HepG2 (cell line): ENCODE data around the gene ZNF394. TPM values are rescaled to one million over a fixed set of nuclear protein-coding genes. Genes with fewer than 3 reads are reported as not detected.
A peak's percentile ranks its signal among the peaks of the same experiment; 100 is the strongest.

Experiments used
- ATAC-seq: fragments of 200-7000 bp; cut with Tn5 transposase; 3 replicates; pipeline ENCODE4 v1.9.1; 2020; ENCODE audit warnings: mild to moderate bottlenecking, moderate library complexity
- BruUV-seq: library from RNA; stranded (reverse); fragments of 400-500 nt; replicated peaks from 2 replicates; lab custom pipeline; 2021; lab: Mats Ljungman, UMichigan
- CTCF ChIA-PET: fragments of 300-600 bp; formaldehyde crosslinking; extraction: SDS; loops from one replicate; lab custom pipeline; 2021; ENCODE audit warnings: low total read pairs, inconsistent platforms, low intra/inter-chr PET ratio; lab: Yijun Ruan, JAX
- POLR2A ChIA-PET: fragments of 350-600 bp; sonication (Branson Sonifier 250); formaldehyde crosslinking; loops from one replicate; lab custom pipeline; 2020; ENCODE audit warnings: antibody characterized with exemption, inconsistent platforms; lab: Yijun Ruan, JAX
- DNase-seq: peaks from one replicate; pipeline ENCODE4 v3.0.0-alpha.2; 2015; ENCODE audit warnings: low spot score
- FAIRE-seq: peaks from 3 replicates; lab custom pipeline; 2011; peaks lifted over from hg19 to GRCh38; lab: Jason Lieb, UNC
- H2AFZ ChIP-seq: one replicate; pipeline ENCODE4 v1.6.1; 2011; ENCODE audit warnings: low read length, inconsistent platforms
- H3K27ac ChIP-seq: fragments of 300-600 bp; 3 replicates; pipeline ENCODE4 v1.8.0; 2011; ENCODE audit warnings: mixed run types, mild to moderate bottlenecking, mixed read lengths, low read length, inconsistent platforms; ENCODE audit not compliant: insufficient read depth; ENCODE audit errors: extremely low read length
- H3K27me3 ChIP-seq, 2 experiments: fragments of 200-600 bp in 1 of 2; 2 replicates in 1 of 2; 3 replicates in 1 of 2; pipeline versions ENCODE4 v1.6.0 to v1.8.0; 2011; ENCODE audit warnings: low read length in 2 of 2, mild to moderate bottlenecking in 2 of 2, moderate library complexity in 2 of 2, inconsistent platforms in 1 of 2; ENCODE audit not compliant: insufficient read depth in 2 of 2, control insufficient read depth in 1 of 2
- H3K36me3 ChIP-seq, 2 experiments: fragments of 200-600 bp in 1 of 2; replicated peaks in 1 of 2; 2 replicates in 1 of 2; 3 replicates in 1 of 2; pipeline versions ENCODE4 v1.5.1 to v1.8.0; 2011; ENCODE audit warnings: low read length in 2 of 2, inconsistent platforms in 1 of 2; ENCODE audit not compliant: insufficient read depth in 2 of 2, control insufficient read depth in 1 of 2
- H3K4me1 ChIP-seq: 2 replicates; pipeline ENCODE4 v1.5.1; 2012; ENCODE audit warnings: low read length, inconsistent platforms; ENCODE audit not compliant: insufficient read depth
- H3K4me2 ChIP-seq: 2 replicates; pipeline ENCODE4 v1.6.0; 2011; ENCODE audit warnings: low read depth, low read length, inconsistent platforms
- H3K4me3 ChIP-seq, 3 experiments: fragments of 200-600 bp in 1 of 3; sonication (generic), shearing (Covaris generic) in 1 of 3; replicated peaks in 1 of 3; 2 replicates each; pipeline ENCODE4 v1.5.1; 2011 to 2016; ENCODE audit warnings: low read length in 3 of 3, inconsistent platforms in 2 of 3, low read depth in 2 of 3, mild to moderate bottlenecking in 2 of 3, control low read depth in 1 of 3, mixed read lengths in 1 of 3; ENCODE audit not compliant: insufficient read depth in 1 of 3
- H3K79me2 ChIP-seq: one replicate; pipeline ENCODE4 v1.6.1; 2011; ENCODE audit warnings: low read length, inconsistent platforms; ENCODE audit not compliant: insufficient read depth
- H3K9ac ChIP-seq: 2 replicates; pipeline ENCODE4 v1.6.0; 2011; ENCODE audit warnings: mild to moderate bottlenecking, low read depth, low read length, inconsistent platforms; ENCODE audit not compliant: insufficient read depth
- H3K9me3 ChIP-seq: 2 replicates; pipeline ENCODE4 v1.5.1; 2012; ENCODE audit warnings: mild to moderate bottlenecking, low read length
- H4K20me1 ChIP-seq: 2 replicates; pipeline ENCODE4 v1.6.0; 2011; ENCODE audit warnings: inconsistent platforms, mild to moderate bottlenecking, low read length, moderate library complexity; ENCODE audit not compliant: insufficient read depth
- BRD4 ChIP-seq: sonication (generic); formaldehyde crosslinking; IDR thresholded peaks from 2 replicates; pipeline ENCODE4 v1.4.0; 2020; ENCODE audit warnings: missing genetic modification reagents
- KLF12 ChIP-seq: sonication (generic); formaldehyde crosslinking; IDR thresholded peaks from 2 replicates; pipeline ENCODE4 v1.4.0; 2020; ENCODE audit warnings: missing genetic modification reagents, borderline replicate concordance
- PRMT3 ChIP-seq: sonication (generic); formaldehyde crosslinking; IDR thresholded peaks from 2 replicates; pipeline ENCODE4 v1.8.1; 2022; ENCODE audit warnings: low read depth, mild to moderate bottlenecking, moderate library complexity, missing genetic modification reagents, borderline replicate concordance
- WIZ ChIP-seq: sonication (generic); formaldehyde crosslinking; IDR thresholded peaks from 2 replicates; pipeline ENCODE4 v1.5.1; 2020; ENCODE audit warnings: mild to moderate bottlenecking, missing genetic modification reagents
- YY1 ChIP-seq: IDR thresholded peaks from 2 replicates; pipeline ENCODE4 v1.6.1; 2011; ENCODE audit warnings: low read length, low read depth, moderate library complexity, mild to moderate bottlenecking; ENCODE audit not compliant: insufficient read depth, insufficient replicate concordance
- ZNF263 ChIP-seq: sonication (generic); formaldehyde crosslinking; IDR thresholded peaks from 2 replicates; pipeline ENCODE4 v1.4.0; 2020; ENCODE audit warnings: missing genetic modification reagents
- ZNF414 ChIP-seq: sonication (generic); formaldehyde crosslinking; IDR thresholded peaks from 2 replicates; pipeline ENCODE4 v1.5.0; 2020; ENCODE audit warnings: missing genetic modification reagents
- ZSCAN25 ChIP-seq: sonication (generic); formaldehyde crosslinking; IDR thresholded peaks from 2 replicates; pipeline ENCODE4 v1.8.0; 2022; ENCODE audit warnings: mild to moderate bottlenecking, missing genetic modification reagents
- WGBS: methylation state at CpG from one replicate; pipeline ENCODE4 v1.1.6; 2017; ENCODE audit warnings: low lambda C conversion rate; 5-methylcytosine and 5-hydroxymethylcytosine counted together
- in situ Hi-C: cut with HindIII; loops from 2 replicates; pipeline ENCODE4 v1.10.0; 2017; ENCODE audit warnings: low pct_unique_long_range_greater_than_20kb; ENCODE audit not compliant: extremely low pct_ligation_motif_present
- intact Hi-C: fragments of 100-400 bp; cut with micrococcal nuclease; formaldehyde crosslinking; loops from one replicate; pipeline ENCODE4 v1.10.0; 2022; ENCODE audit not compliant: unreplicated experiment
- polyA plus RNA-seq, 8 experiments: library from polyadenylated mRNA; depleted of rRNA in 3 of 8; stranded (reverse) in 7 of 8; unstranded in 1 of 8; fragments of >200 nt; fragmentation: Illumina TruSeq in 4 of 8; extraction: Trizol in 4 of 8; gene quantifications; 2 replicates each; pipeline versions ENCODE4 v1.2.1 to v1.2.3, GENCODE V29; 2011 to 2016; ENCODE audit warnings: low read depth in 4 of 8, missing spikeins in 1 of 8, mixed read lengths in 1 of 8; ENCODE audit not compliant: insufficient read depth in 1 of 8
- total RNA-seq, 5 experiments: library from RNA; depleted of rRNA; stranded (reverse); fragments of >200 nt; fragmentation: Illumina TruSeq; extraction: Trizol; gene quantifications; 2 replicates each; pipeline ENCODE4 v1.2.3, GENCODE V29; 2016; ENCODE audit warnings: low read depth in 1 of 5

ZNF394 gene
- total and polyA plus RNA-seq, 2 of the 13 experiments (the other 11 are each of a cell fraction or from before 2014, with no cell fraction given), result 7.8 to 19.6 TPM

- TF ChIP-seq ZSCAN25 (CRISPR knock-in tag), result 0 out of 2 replicates have a peak, but pooled peaks have one; percentile 8
- no peak for TF ChIP-seq YY1
- 0 out of 2 replicates have a peak, but pooled peaks have one; percentile 4 for TF ChIP-seq ZNF414 (CRISPR knock-in tag)
- TF ChIP-seq WIZ (CRISPR knock-in tag), result 0 out of 2 replicates have a peak, but pooled peaks have one; percentile 35
- 0 out of 2 replicates have a peak, but pooled peaks have one; percentile 33 for TF ChIP-seq KLF12
- peak overlapping the region; percentile 90 for H3K4me2 ChIP-seq
- no peaks in the 10 kb centered on the region for H3K9me3 ChIP-seq
- H3K27me3 ChIP-seq, result no peaks in the 10 kb centered on the region; a peak in 1 of 5 replicates
- ChIA-PET CTCF (no interaction called here), POLR2A (interaction anchor here (0.7 to 4.5 kb wide), 13 partner anchors 10 to 477 kb away, joined by 3 to 31 read pairs (median 4); partner anchors contain the start of genes ATP5MF, AZGP1, BUD31 and CPSF4)
- 0% methylated on average over 14 of the region's 14 CpGs for WGBS
- FAIRE-seq (no peak), DNase-seq (no peak), ATAC-seq (peak; percentile 2; the same call in 2 of the 3 replicates)
- no TSS peak for BruUV-seq
- no peak overlapping the region for H2AFZ ChIP-seq
- intact Hi-C loops, result no loop called here
- peaks cover 2 to 10% of the 10 kb centered on the region in 2 experiments; a peak in 4 of 5 replicates for H3K36me3 ChIP-seq
- H3K4me3 ChIP-seq, result peak overlapping the region; percentile 75 to 99 (median 98)
- peak overlapping the region; percentile 85 for H3K27ac ChIP-seq
- H3K79me2 ChIP-seq, result peaks cover 40% of the 10 kb centered on the region
- H3K9ac ChIP-seq, result peak overlapping the region; percentile 85
- in situ Hi-C loops, result no loop called here
- H4K20me1 ChIP-seq, result peaks cover 17% of the 10 kb centered on the region
- H3K4me1 ChIP-seq, result peaks cover 21% of the 10 kb centered on the region
Measured at GRCh38 chr7:99499371-99499720, 735 bp downstream of the ZNF394 start.

GRCh38 chr7:99498546-99498944 lies 1.5 kb downstream of the ZNF394 start:
- CTCF ChIA-PET, result no interaction called here
- intact Hi-C loops, result no loop called here
- Histone ChIP-seq H3K79me2 (peaks cover 40% of the 10 kb centered on the region), H3K4me2 (peak overlapping the region; percentile 90), H3K27ac (no peak overlapping the region), H3K27me3 (no peaks in the 10 kb centered on the region; a peak in 1 of 5 replicates), H2AFZ (no peak overlapping the region), H4K20me1 (peaks cover 17% of the 10 kb centered on the region), H3K4me1 (peaks cover 17% of the 10 kb centered on the region), H3K36me3 (peaks cover 9 to 18% of the 10 kb centered on the region in 2 experiments), H3K4me3 (peak overlapping the region; percentile 75 to 99 (median 98)), H3K9me3 (no peaks in the 10 kb centered on the region), H3K9ac (peak overlapping the region; percentile 85)
- in situ Hi-C loops, result no loop called here
- peak; percentile 28 for ATAC-seq
- FAIRE-seq, result no peak
- TF ChIP-seq BRD4 (CRISPR knock-in tag), result no peak
- no peak for TF ChIP-seq PRMT3 (CRISPR knock-in tag)
- TF ChIP-seq ZNF263 (CRISPR knock-in tag), result peak; percentile 94
- BruUV-seq, result no TSS peak
- no peak for DNase-seq
- POLR2A ChIA-PET, result interaction anchor here (4.5 kb wide), 1 partner anchor 60 kb away, joined by 31 read pairs; the partner anchor contains the start of gene ZNF655
- WGBS, result 18% methylated on average over 2 of the region's 11 CpGs
